Activated CD8-positive, alpha-beta memory T cell treated with anti-CD3 and anti-CD28 coated beads, Interleukin-2, amount 10 ng/mL, durations not matched to agents 7 days and 5 days (primary cell): ENCODE measurements around the gene SPECC1. TPM values are rescaled to one million over a fixed set of nuclear protein-coding genes. Genes with fewer than 3 reads are reported as not detected.
A peak's percentile ranks its signal among the peaks of the same experiment; 100 is the strongest.
"Not testable (repeated sequence)": the region's sequence is repeated elsewhere in the genome, so short reads cannot be mapped to it uniquely, and the experiment has no call there.

Experiments
- ATAC-seq: fragments of 150-1000 bp; cut with Tn5 transposase; one replicate; pipeline ENCODE4 v1.10.0; 2021; ENCODE audit warnings: moderate library complexity
- CTCF ChIA-PET: fragments of 350-600 bp; sonication (Branson Sonifier 250); formaldehyde crosslinking; loops from one replicate; lab custom pipeline; 2021; ENCODE audit warnings: antibody characterized with exemption; lab: Charles Lee
- DNase-seq: peaks from one replicate; pipeline ENCODE4 v3.0.0-alpha.2; 2020
- H3K27ac Mint-ChIP-seq: one replicate; pipeline ENCODE4 v1.8.0; 2021; ENCODE audit warnings: mild to moderate bottlenecking, mixed read lengths
- H3K27me3 Mint-ChIP-seq: one replicate; pipeline ENCODE4 v1.8.0; 2021; ENCODE audit warnings: mixed read lengths
- H3K36me3 Mint-ChIP-seq: one replicate; pipeline ENCODE4 v1.8.0; 2021; ENCODE audit warnings: mild to moderate bottlenecking, mixed read lengths
- H3K4me1 Mint-ChIP-seq: one replicate; pipeline ENCODE4 v1.8.0; 2021; ENCODE audit warnings: mixed read lengths
- H3K4me3 Mint-ChIP-seq: one replicate; pipeline ENCODE4 v1.8.0; 2021; ENCODE audit warnings: mild to moderate bottlenecking, moderate library complexity, mixed read lengths
- H3K9me3 Mint-ChIP-seq: one replicate; pipeline ENCODE4 v1.8.0; 2022; ENCODE audit warnings: low read depth, mixed read lengths
- total RNA-seq, 2 experiments: library from RNA; stranded (reverse); gene quantifications; one replicate each; pipeline ENCODE4 v1.2.3, GENCODE V29; 2021

SPECC1 gene
- total RNA-seq, 2 experiments from 2014 or later = 11.4 to 17.6 TPM

- no peak overlapping the region for H3K27ac Mint-ChIP-seq
- no peak for DNase-seq
- no peaks in the 10 kb centered on the region for H3K27me3 Mint-ChIP-seq
- H3K4me3 Mint-ChIP-seq = no peak overlapping the region
- ATAC-seq = no peak
- peaks cover 11% of the 10 kb centered on the region for H3K9me3 Mint-ChIP-seq
- CTCF ChIA-PET = interaction anchor here (0.5 to 1.2 kb wide), 3 partner anchors 11 to 89 kb away, joined by 3 to 4 read pairs (median 4); no protein-coding TSS in a partner anchor
- no peaks in the 10 kb centered on the region for H3K4me1 Mint-ChIP-seq
- peaks cover 19% of the 10 kb centered on the region for H3K36me3 Mint-ChIP-seq
Measured at GRCh38 chr17:20310481-20310880, 301.3 kb downstream of the SPECC1 start.

GRCh38 chr17:20313306-20313705, 304.1 kb downstream of the SPECC1 start:
- CTCF ChIA-PET = no interaction called here
- no peaks in the 10 kb centered on the region for H3K4me1 Mint-ChIP-seq
- H3K36me3 Mint-ChIP-seq = peaks cover 5% of the 10 kb centered on the region
- no peak overlapping the region for H3K4me3 Mint-ChIP-seq
- H3K9me3 Mint-ChIP-seq = no peaks in the 10 kb centered on the region
- ATAC-seq (no peak), DNase-seq (no peak)
- H3K27me3 Mint-ChIP-seq = no peaks in the 10 kb centered on the region
- no peak overlapping the region for H3K27ac Mint-ChIP-seq

GRCh38 chr17:20313891-20314290, 304.7 kb downstream of the SPECC1 start:
- H3K4me1 Mint-ChIP-seq = no peaks in the 10 kb centered on the region
- no peak overlapping the region for H3K27ac Mint-ChIP-seq
- H3K4me3 Mint-ChIP-seq = no peak overlapping the region
- H3K9me3 Mint-ChIP-seq = no peaks in the 10 kb centered on the region
- H3K27me3 Mint-ChIP-seq = no peaks in the 10 kb centered on the region
- CTCF ChIA-PET = no interaction called here
- DNase-seq (no peak), ATAC-seq (no peak)
- peaks cover 4% of the 10 kb centered on the region for H3K36me3 Mint-ChIP-seq

- Mint-ChIP-seq H3K4me1 (no peaks in the 10 kb centered on the region), H3K27ac (no peak overlapping the region), H3K36me3 (no peaks in the 10 kb centered on the region), H3K9me3 (no peaks in the 10 kb centered on the region), H3K4me3 (no peak overlapping the region), H3K27me3 (no peaks in the 10 kb centered on the region)
- CTCF ChIA-PET = no interaction called here
- DNase-seq (no peak), ATAC-seq (no peak)
Measured at GRCh38 chr17:20314834-20315233, 305.7 kb downstream of the SPECC1 start.

GRCh38 chr17:20315311-20315710, 306.2 kb downstream of the SPECC1 start:
- H3K36me3 Mint-ChIP-seq = no peaks in the 10 kb centered on the region
- H3K27ac Mint-ChIP-seq = no peak overlapping the region
- no peak overlapping the region for H3K4me3 Mint-ChIP-seq
- H3K9me3 Mint-ChIP-seq = no peaks in the 10 kb centered on the region
- no peak for ATAC-seq
- no peak for DNase-seq
- H3K4me1 Mint-ChIP-seq = no peaks in the 10 kb centered on the region
- no peaks in the 10 kb centered on the region for H3K27me3 Mint-ChIP-seq
- CTCF ChIA-PET = interaction anchor here (0.6 to 1.5 kb wide), 2 partner anchors 88 to 823 kb away, joined by 3 to 6 read pairs; no protein-coding TSS in a partner anchor

- no peak overlapping the region for H3K4me3 Mint-ChIP-seq
- CTCF ChIA-PET = interaction anchor here (0.6 to 1.5 kb wide), 2 partner anchors 89 to 822 kb away, joined by 3 to 6 read pairs; no protein-coding TSS in a partner anchor
- H3K9me3 Mint-ChIP-seq = no peaks in the 10 kb centered on the region
- H3K36me3 Mint-ChIP-seq = no peaks in the 10 kb centered on the region
- ATAC-seq = no peak
- peaks cover under 1% of the 10 kb centered on the region for H3K4me1 Mint-ChIP-seq
- no peak for DNase-seq
- no peaks in the 10 kb centered on the region for H3K27me3 Mint-ChIP-seq
- H3K27ac Mint-ChIP-seq = no peak overlapping the region
Measured at GRCh38 chr17:20315821-20316220, 306.7 kb downstream of the SPECC1 start.

- not testable (repeated sequence) for H3K27ac Mint-ChIP-seq, H3K27me3 Mint-ChIP-seq, H3K4me1 Mint-ChIP-seq, H3K9me3 Mint-ChIP-seq, H3K36me3 Mint-ChIP-seq
- CTCF ChIA-PET = interaction anchor here (1.1 to 3.0 kb wide), 9 partner anchors 10 to 328 kb away, joined by 3 to 45 read pairs (median 5); no protein-coding TSS in a partner anchor
- H3K4me3 Mint-ChIP-seq = peak overlapping the region; percentile 38
- peak; percentile 84 for DNase-seq
- peak; percentile 93 for ATAC-seq
Measured at GRCh38 chr17:20320535-20321229, 311.5 kb downstream of the SPECC1 start.

- H3K27ac Mint-ChIP-seq, H3K4me3 Mint-ChIP-seq: not testable (repeated sequence)
- CTCF ChIA-PET = interaction anchor here (1.1 to 3.0 kb wide), 8 partner anchors 11 to 328 kb away, joined by 3 to 45 read pairs (median 6); no protein-coding TSS in a partner anchor
Measured at GRCh38 chr17:20321357-20321756, 312.2 kb downstream of the SPECC1 start.

GRCh38 chr17:20327739-20328138, 318.6 kb downstream of the SPECC1 start:
- CTCF ChIA-PET, H3K36me3 Mint-ChIP-seq, H3K27ac Mint-ChIP-seq, H3K27me3 Mint-ChIP-seq, ATAC-seq, H3K4me3 Mint-ChIP-seq, H3K9me3 Mint-ChIP-seq, H3K4me1 Mint-ChIP-seq, DNase-seq: not testable (repeated sequence)

More at GRCh38 chr17:20321357-20321756, 312.2 kb downstream of the SPECC1 start:
- H3K36me3 Mint-ChIP-seq, H3K27me3 Mint-ChIP-seq, H3K9me3 Mint-ChIP-seq, H3K4me1 Mint-ChIP-seq, ATAC-seq, DNase-seq: not testable (repeated sequence)

GRCh38 chr17:20351405-20351804, 342.2 kb downstream of the SPECC1 start:
- H3K36me3 Mint-ChIP-seq, H3K27me3 Mint-ChIP-seq, CTCF ChIA-PET, H3K9me3 Mint-ChIP-seq, DNase-seq, ATAC-seq, H3K4me1 Mint-ChIP-seq, H3K27ac Mint-ChIP-seq, H3K4me3 Mint-ChIP-seq: not testable (repeated sequence)

- H3K36me3 Mint-ChIP-seq, H3K9me3 Mint-ChIP-seq, H3K4me1 Mint-ChIP-seq, H3K4me3 Mint-ChIP-seq, ATAC-seq, DNase-seq, H3K27ac Mint-ChIP-seq, CTCF ChIA-PET, H3K27me3 Mint-ChIP-seq: not testable (repeated sequence)
Measured at GRCh38 chr17:20352567-20352966, 343.4 kb downstream of the SPECC1 start.

- H3K27ac Mint-ChIP-seq, H3K4me1 Mint-ChIP-seq, H3K27me3 Mint-ChIP-seq, ATAC-seq, H3K9me3 Mint-ChIP-seq, DNase-seq, CTCF ChIA-PET, H3K36me3 Mint-ChIP-seq, H3K4me3 Mint-ChIP-seq: not testable (repeated sequence)
Measured at GRCh38 chr17:20363846-20364245, 354.7 kb downstream of the SPECC1 start.
